Astrocyte (in vitro differentiated cells and primary cell): ENCODE measurements around the gene NBEA.
"Not testable (repeated sequence)": the region's sequence is repeated elsewhere in the genome, so short reads cannot be mapped to it uniquely, and the experiment has no call there.

Experiments
- CTCF ChIP-seq: IDR thresholded peaks from 2 replicates; pipeline ENCODE4 v1.5.1; 2011; ENCODE audit warnings: low read depth, mild to moderate bottlenecking, inconsistent platforms, low read length, moderate library complexity; ENCODE audit not compliant: insufficient read depth
- EZH2 ChIP-seq: IDR thresholded peaks from 2 replicates; pipeline ENCODE4 v1.6.1; 2012; ENCODE audit warnings: mild to moderate bottlenecking, low read length, inconsistent platforms; ENCODE audit not compliant: insufficient read depth

GRCh38 chr13:34985199-34985598 lies 43.1 kb downstream of the NBEA start:
- not testable (repeated sequence) for TF ChIP-seq EZH2, CTCF
